ENCODE measurements around the gene SORCS1. TPM values are rescaled to one million over a fixed set of nuclear protein-coding genes. Genes with fewer than 3 reads are reported as not detected.
"Not testable (repeated sequence)": the region's sequence is repeated elsewhere in the genome, so short reads cannot be mapped to it uniquely, and the experiment has no call there.

SORCS1 gene
- total RNA-seq, 1 experiment from 2014 or later = not detected

GRCh38 chr10:107051769-107052168 is 112.7 kb downstream of the SORCS1 start:
- DNase-seq (ENCODE audit: low read depth) = no peak

GRCh38 chr10:107043461-107043860 is 121.0 kb downstream of the SORCS1 start:
- DNase-seq (ENCODE audit: low read depth) = no peak

GRCh38 chr10:107037192-107038122 is 127.0 kb downstream of the SORCS1 start:
- DNase-seq (ENCODE audit: low read depth) = no peak

GRCh38 chr10:107033799-107034422 is 130.6 kb downstream of the SORCS1 start:
- no peak for DNase-seq (ENCODE audit: low read depth)

GRCh38 chr10:107032700-107033401 is 131.7 kb downstream of the SORCS1 start:
- no peak for DNase-seq (ENCODE audit: low read depth)

- DNase-seq (ENCODE audit: low read depth) = no peak
Observed at GRCh38 chr10:107031931-107032699, 132.4 kb downstream of the SORCS1 start.

- no peak for DNase-seq (ENCODE audit: low read depth)
Observed at GRCh38 chr10:107028236-107028635, 136.3 kb downstream of the SORCS1 start.

- DNase-seq (ENCODE audit: low read depth) = no peak
Observed at GRCh38 chr10:107025676-107026075, 138.8 kb downstream of the SORCS1 start.

GRCh38 chr10:107024033-107024432 is 140.5 kb downstream of the SORCS1 start:
- DNase-seq (ENCODE audit: low read depth) = not testable (repeated sequence)

- no peak for DNase-seq (ENCODE audit: low read depth)
Observed at GRCh38 chr10:107022600-107023354, 141.7 kb downstream of the SORCS1 start.

- DNase-seq (ENCODE audit: low read depth) = no peak
Observed at GRCh38 chr10:107019154-107019553, 145.4 kb downstream of the SORCS1 start.

- DNase-seq (ENCODE audit: low read depth) = no peak
Observed at GRCh38 chr10:107013258-107014006, 151.1 kb downstream of the SORCS1 start.

- no peak for DNase-seq (ENCODE audit: low read depth)
Observed at GRCh38 chr10:107011992-107012391, 152.5 kb downstream of the SORCS1 start.

GRCh38 chr10:107011105-107011504 is 153.4 kb downstream of the SORCS1 start:
- DNase-seq (ENCODE audit: low read depth) = no peak

GRCh38 chr10:107010531-107010930 is 154.0 kb downstream of the SORCS1 start:
- DNase-seq (ENCODE audit: low read depth) = no peak

GRCh38 chr10:107004362-107004761 is 160.1 kb downstream of the SORCS1 start:
- DNase-seq (ENCODE audit: low read depth) = no peak

GRCh38 chr10:107002068-107002467 is 162.4 kb downstream of the SORCS1 start:
- no peak for DNase-seq (ENCODE audit: low read depth)

GRCh38 chr10:106999118-106999707 is 165.3 kb downstream of the SORCS1 start:
- DNase-seq (ENCODE audit: low read depth) = no peak

- DNase-seq (ENCODE audit: low read depth) = no peak
Observed at GRCh38 chr10:106997721-106998120, 166.8 kb downstream of the SORCS1 start.

GRCh38 chr10:106996510-106996909 is 168.0 kb downstream of the SORCS1 start:
- no peak for DNase-seq (ENCODE audit: low read depth)
